MCF 10A (cell line): ENCODE results near the gene ECE1. TPM values are rescaled to one million over a fixed set of nuclear protein-coding genes. Genes with fewer than 3 reads are reported as not detected.

Experiments
- BruUV-seq: library from RNA; stranded (reverse); fragments of 400-500 nt; replicated peaks from 2 replicates; lab custom pipeline; 2021; lab: Mats Ljungman, UMichigan
- CTCF ChIA-PET: fragments of 300-600 bp; sonication (Branson Sonifier 250); formaldehyde crosslinking; extraction: SDS; loops from one replicate; lab custom pipeline; 2021; ENCODE audit warnings: antibody characterized with exemption, inconsistent platforms; lab: Yijun Ruan, JAX
- POLR2A ChIA-PET: fragments of 300-600, 350-650 bp; sonication (Branson Sonifier 250); formaldehyde crosslinking; extraction: SDS; loops from one replicate; lab custom pipeline; 2020; ENCODE audit warnings: antibody characterized with exemption, inconsistent platforms; lab: Yijun Ruan, JAX
- DNase-seq: peaks from one replicate; pipeline ENCODE4 v3.0.0-alpha.2; 2018; ENCODE audit not compliant: unreplicated experiment
- H3K27ac Mint-ChIP-seq: one replicate; pipeline ENCODE4 v1.8.0; 2022; ENCODE audit warnings: mild to moderate bottlenecking, low read depth, mixed read lengths; ENCODE audit not compliant: unreplicated experiment
- H3K27me3 Mint-ChIP-seq: one replicate; pipeline ENCODE4 v1.8.0; 2022; ENCODE audit warnings: mixed read lengths; ENCODE audit not compliant: insufficient read depth, unreplicated experiment
- H3K36me3 Mint-ChIP-seq: one replicate; pipeline ENCODE4 v1.8.0; 2022; ENCODE audit warnings: mild to moderate bottlenecking, moderate library complexity, mixed read lengths; ENCODE audit not compliant: insufficient read depth, unreplicated experiment
- H3K4me1 Mint-ChIP-seq: one replicate; pipeline ENCODE4 v1.8.0; 2022; ENCODE audit warnings: mixed read lengths; ENCODE audit not compliant: insufficient read depth, unreplicated experiment
- H3K4me3 Mint-ChIP-seq: one replicate; pipeline ENCODE4 v1.8.0; 2022; ENCODE audit warnings: mild to moderate bottlenecking, moderate library complexity, mixed read lengths; ENCODE audit not compliant: unreplicated experiment
- H3K9me3 Mint-ChIP-seq: one replicate; pipeline ENCODE4 v1.8.0; 2022; ENCODE audit warnings: mixed read lengths; ENCODE audit not compliant: unreplicated experiment
- CTCF ChIP-seq: fragments of 200-600 bp; IDR thresholded peaks from one replicate; pipeline ENCODE4 v1.8.0; 2022; ENCODE audit warnings: antibody characterized with exemption, mild to moderate bottlenecking; ENCODE audit not compliant: unreplicated experiment
- intact Hi-C: fragments of 100-400 bp; cut with micrococcal nuclease; formaldehyde crosslinking; loops from 2 replicates; pipeline ENCODE4 v1.14.1; 2022
- total RNA-seq: library from RNA; stranded (reverse); gene quantifications from 2 replicates; pipeline ENCODE4 v1.2.3, GENCODE V29; 2022

ECE1 gene
- total RNA-seq, 1 experiment from 2014 or later = 40.0 TPM

GRCh38 chr1:21313203-21313885 lies 23.1 kb upstream of the ECE1 start:
- Mint-ChIP-seq H3K4me1 (peaks cover 27% of the 10 kb centered on the region), H3K27me3 (no peaks in the 10 kb centered on the region), H3K27ac (no peak overlapping the region), H3K36me3 (no peaks in the 10 kb centered on the region), H3K4me3 (no peak overlapping the region), H3K9me3 (no peaks in the 10 kb centered on the region)
- CTCF ChIA-PET = interaction anchor here (1.0 to 2.7 kb wide), 3 partner anchors 10 to 81 kb away, joined by 3 to 9 read pairs (median 6); no protein-coding TSS in a partner anchor
- DNase-seq = no peak
- intact Hi-C loops = no loop called here
- BruUV-seq = no TSS peak
- POLR2A ChIA-PET = interaction anchor here (0.6 to 4.6 kb wide), 5 partner anchors 11 to 32 kb away, joined by 3 to 33 read pairs (median 5); no protein-coding TSS in a partner anchor
- no peak for TF ChIP-seq CTCF

DNA sequence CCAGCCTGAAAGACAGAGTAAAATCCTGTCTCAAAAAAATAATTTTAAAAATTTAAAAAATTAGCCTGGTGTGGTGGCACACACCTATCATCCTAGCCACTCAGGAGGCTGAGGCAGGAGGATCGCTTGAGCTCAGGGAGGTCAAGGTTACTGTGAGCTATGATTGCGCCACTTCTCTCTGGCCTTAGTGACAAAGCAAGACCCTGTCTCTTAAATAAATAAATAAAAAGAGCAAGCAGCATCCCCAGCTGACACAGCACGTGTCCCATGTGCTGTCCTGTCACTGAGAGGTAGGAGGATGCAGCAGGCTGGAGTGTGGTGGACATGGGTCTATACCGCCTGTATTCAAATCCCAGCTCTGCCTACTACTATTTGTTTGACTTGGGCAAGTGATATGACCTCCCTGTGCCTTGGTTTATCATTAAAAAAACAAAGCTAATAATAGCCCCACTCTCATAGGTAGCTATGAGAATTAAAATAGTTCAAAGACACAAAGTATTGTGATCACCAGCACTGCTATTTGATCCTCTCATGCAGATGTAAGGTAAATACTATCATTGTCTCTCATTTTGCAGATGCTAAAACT lies 22.2 kb upstream of the ECE1 start:
- CTCF ChIA-PET = interaction anchor here (0.6 to 1.5 kb wide), 4 partner anchors 9 to 86 kb away, joined by 3 to 6 read pairs (median 4); no protein-coding TSS in a partner anchor
- POLR2A ChIA-PET = interaction anchor here (0.8 to 4.6 kb wide), 4 partner anchors 9 to 24 kb away, joined by 3 to 33 read pairs (median 6); no protein-coding TSS in a partner anchor

DNA sequence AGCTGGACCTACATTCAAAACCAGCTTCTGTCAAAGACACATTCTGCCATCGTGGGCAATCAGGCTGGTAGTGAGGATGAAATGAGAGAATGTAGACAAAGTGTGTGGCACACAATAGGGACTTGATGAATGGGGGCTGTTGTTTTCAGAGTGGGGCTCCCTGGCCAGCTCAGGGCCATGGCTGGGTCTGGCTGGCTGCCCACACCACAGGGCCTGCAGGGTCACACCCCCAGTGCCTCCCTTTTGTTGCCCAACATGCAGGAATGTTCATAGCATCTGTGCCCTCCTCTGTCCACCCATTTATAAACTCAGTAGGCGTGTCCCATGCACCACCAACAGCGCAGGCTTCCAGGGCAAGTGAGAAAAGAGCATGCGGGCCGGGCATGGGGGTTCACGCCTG lies 20.8 kb upstream of the ECE1 start:
- intact Hi-C loops = no loop called here
- TF ChIP-seq CTCF = no peak
- peak; percentile 68 for DNase-seq
- H3K27ac Mint-ChIP-seq = peak overlapping the region; percentile 76
- no TSS peak for BruUV-seq
- ChIA-PET POLR2A (interaction anchor here (3.1 kb wide), 1 partner anchor 13 kb away, joined by 15 read pairs; no protein-coding TSS in a partner anchor), CTCF (interaction anchor here (0.5 kb wide), 1 partner anchor 57 kb away, joined by 4 read pairs; no protein-coding TSS in a partner anchor)
- peak overlapping the region; percentile 31 for H3K4me3 Mint-ChIP-seq
- no peaks in the 10 kb centered on the region for H3K27me3 Mint-ChIP-seq
- H3K4me1 Mint-ChIP-seq = peaks cover 27% of the 10 kb centered on the region
- no peaks in the 10 kb centered on the region for H3K36me3 Mint-ChIP-seq
- H3K9me3 Mint-ChIP-seq = no peaks in the 10 kb centered on the region

More for the DNA sequence above, 22.2 kb upstream of the ECE1 start:
- Mint-ChIP-seq H3K9me3 (no peaks in the 10 kb centered on the region), H3K4me3 (no peak overlapping the region), H3K36me3 (no peaks in the 10 kb centered on the region), H3K27me3 (no peaks in the 10 kb centered on the region), H3K4me1 (peaks cover 27% of the 10 kb centered on the region), H3K27ac (no peak overlapping the region)
- intact Hi-C loops = no loop called here
- TF ChIP-seq CTCF = no peak
- no TSS peak for BruUV-seq
- no peak for DNase-seq
